ENCODE data around the gene C20orf204. TPM values are rescaled to one million over a fixed set of nuclear protein-coding genes. Genes with fewer than 3 reads are reported as not detected.

The C20orf204 gene
- total RNA-seq, 2 donors from 2014 or later = 4.0 to 4.1 TPM

- H3K36me3 Mint-ChIP-seq (ENCODE audit: low read depth) = no peaks in the 10 kb centered on the region
- no peaks in the 10 kb centered on the region for H3K9me3 Mint-ChIP-seq
- no peak overlapping the region for H3K4me3 ChIP-seq (ENCODE audit: low read length)
These were observed 20.6 kb downstream of the C20orf204 start for GRCh38 chr20:64056639-64056888.

GRCh38 chr20:64056889-64057627 is 21.1 kb downstream of the C20orf204 start:
- H3K27ac Mint-ChIP-seq = peak overlapping the region; percentile 58
- peaks cover 5% of the 10 kb centered on the region for H3K27me3 Mint-ChIP-seq (ENCODE audit: insufficient read depth)
- Histone ChIP-seq H3K4me3 (ENCODE audit: low read length) (no peak overlapping the region), H3K27ac (ENCODE audit: low read depth, low read length) (no peak overlapping the region), H3K9me3 (ENCODE audit: control insufficient read depth, low read length) (no peaks in the 10 kb centered on the region), H3K36me3 (ENCODE audit: control insufficient read depth, insufficient read depth, low read length) (no peaks in the 10 kb centered on the region), H3K4me1 (ENCODE audit: control insufficient read depth, insufficient read depth, low read length) (peaks cover 24% of the 10 kb centered on the region), H3K9ac (ENCODE audit: extremely low read depth, low read length, poor library complexity, severe bottlenecking) (no peak overlapping the region), H3K27me3 (ENCODE audit: control insufficient read depth, insufficient read depth, low read length, poor library complexity, severe bottlenecking) (no peaks in the 10 kb centered on the region)
- no peak overlapping the region for H3K4me3 Mint-ChIP-seq
- TF ChIP-seq CTCF (conservative IDR thresholded peaks at IDR 0.05) = no peak
- H3K9me3 Mint-ChIP-seq = no peaks in the 10 kb centered on the region
- H3K4me1 Mint-ChIP-seq = peaks cover 19% of the 10 kb centered on the region
- H3K36me3 Mint-ChIP-seq (ENCODE audit: low read depth) = no peaks in the 10 kb centered on the region
- DNase-seq = peak; percentile 74
- WGBS, 2 experiments (ENCODE audit: insufficient coverage in 1 of 2, insufficient read length in 1 of 2) = 85 to 89% methylated on average over 30 to 39 of the region's 39 CpGs

More at GRCh38 chr20:64056639-64056888, 20.6 kb downstream of the C20orf204 start:
- H3K27ac ChIP-seq (ENCODE audit: low read depth, low read length) = no peak overlapping the region
- no peaks in the 10 kb centered on the region for H3K36me3 ChIP-seq (ENCODE audit: control insufficient read depth, insufficient read depth, low read length)
- TF ChIP-seq CTCF (conservative IDR thresholded peaks at IDR 0.05) = no peak
- peaks cover 24% of the 10 kb centered on the region for H3K4me1 ChIP-seq (ENCODE audit: control insufficient read depth, insufficient read depth, low read length)
- no peak overlapping the region for H3K4me3 Mint-ChIP-seq
- H3K4me1 Mint-ChIP-seq = peaks cover 19% of the 10 kb centered on the region
- 64 to 83% methylated on average over 3 to 7 of the region's 7 CpGs for WGBS, 2 experiments (ENCODE audit: insufficient coverage in 1 of 2, insufficient read length in 1 of 2)
- peaks cover 8% of the 10 kb centered on the region for H3K27me3 Mint-ChIP-seq (ENCODE audit: insufficient read depth)
- H3K9me3 ChIP-seq (ENCODE audit: control insufficient read depth, low read length) = no peaks in the 10 kb centered on the region
- H3K27ac Mint-ChIP-seq = no peak overlapping the region
- DNase-seq = no peak
- H3K27me3 ChIP-seq (ENCODE audit: control insufficient read depth, insufficient read depth, low read length, poor library complexity, severe bottlenecking) = no peaks in the 10 kb centered on the region
- H3K9ac ChIP-seq (ENCODE audit: extremely low read depth, low read length, poor library complexity, severe bottlenecking) = no peak overlapping the region

- Histone ChIP-seq H3K9ac (ENCODE audit: extremely low read depth, low read length, poor library complexity, severe bottlenecking) (no peak overlapping the region), H3K9me3 (ENCODE audit: control insufficient read depth, low read length) (no peaks in the 10 kb centered on the region), H3K27me3 (ENCODE audit: control insufficient read depth, insufficient read depth, low read length, poor library complexity, severe bottlenecking) (no peaks in the 10 kb centered on the region), H3K4me1 (ENCODE audit: control insufficient read depth, insufficient read depth, low read length) (peaks cover 24% of the 10 kb centered on the region), H3K27ac (ENCODE audit: low read depth, low read length) (no peak overlapping the region), H3K4me3 (ENCODE audit: low read length) (no peak overlapping the region), H3K36me3 (ENCODE audit: control insufficient read depth, insufficient read depth, low read length) (no peaks in the 10 kb centered on the region)
- Mint-ChIP-seq H3K9me3 (no peaks in the 10 kb centered on the region), H3K36me3 (ENCODE audit: low read depth) (no peaks in the 10 kb centered on the region), H3K4me1 (peaks cover 19% of the 10 kb centered on the region), H3K27me3 (ENCODE audit: insufficient read depth) (peaks cover 5% of the 10 kb centered on the region), H3K4me3 (no peak overlapping the region), H3K27ac (no peak overlapping the region)
- TF ChIP-seq CTCF (conservative IDR thresholded peaks at IDR 0.05) = peak; percentile 93
- WGBS, 2 experiments (ENCODE audit: insufficient coverage in 1 of 2, insufficient read length in 1 of 2) = 43 to 53% methylated on average over 22 to 33 of the region's 33 CpGs
- DNase-seq = peak; percentile 97
These were observed 21.9 kb downstream of the C20orf204 start for GRCh38 chr20:64057628-64058498.
